T-helper 1 cell (primary cell): Measurements from ENCODE around the gene EPB41L4A.
"Not testable (repeated sequence)": the region's sequence is repeated elsewhere in the genome, so short reads cannot be mapped to it uniquely, and the experiment has no call there.

Source experiments
- DNase-seq, 5 donors: peaks; one replicate each; pipeline ENCODE4 v3.0.0-alpha.2; 2012 to 2020
- total RNA-seq, 4 donors: gene quantifications; one replicate each; lab custom pipeline; 2026; lab: John Stamatoyannopoulos, UW

EPB41L4A gene, protein sequence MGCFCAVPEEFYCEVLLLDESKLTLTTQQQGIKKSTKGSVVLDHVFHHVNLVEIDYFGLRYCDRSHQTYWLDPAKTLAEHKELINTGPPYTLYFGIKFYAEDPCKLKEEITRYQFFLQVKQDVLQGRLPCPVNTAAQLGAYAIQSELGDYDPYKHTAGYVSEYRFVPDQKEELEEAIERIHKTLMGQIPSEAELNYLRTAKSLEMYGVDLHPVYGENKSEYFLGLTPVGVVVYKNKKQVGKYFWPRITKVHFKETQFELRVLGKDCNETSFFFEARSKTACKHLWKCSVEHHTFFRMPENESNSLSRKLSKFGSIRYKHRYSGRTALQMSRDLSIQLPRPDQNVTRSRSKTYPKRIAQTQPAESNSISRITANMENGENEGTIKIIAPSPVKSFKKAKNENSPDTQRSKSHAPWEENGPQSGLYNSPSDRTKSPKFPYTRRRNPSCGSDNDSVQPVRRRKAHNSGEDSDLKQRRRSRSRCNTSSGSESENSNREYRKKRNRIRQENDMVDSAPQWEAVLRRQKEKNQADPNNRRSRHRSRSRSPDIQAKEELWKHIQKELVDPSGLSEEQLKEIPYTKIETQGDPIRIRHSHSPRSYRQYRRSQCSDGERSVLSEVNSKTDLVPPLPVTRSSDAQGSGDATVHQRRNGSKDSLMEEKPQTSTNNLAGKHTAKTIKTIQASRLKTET
- total RNA-seq, result 0.23 to 2.7 (median 0.52) reads per million in 4 donors

DNA sequence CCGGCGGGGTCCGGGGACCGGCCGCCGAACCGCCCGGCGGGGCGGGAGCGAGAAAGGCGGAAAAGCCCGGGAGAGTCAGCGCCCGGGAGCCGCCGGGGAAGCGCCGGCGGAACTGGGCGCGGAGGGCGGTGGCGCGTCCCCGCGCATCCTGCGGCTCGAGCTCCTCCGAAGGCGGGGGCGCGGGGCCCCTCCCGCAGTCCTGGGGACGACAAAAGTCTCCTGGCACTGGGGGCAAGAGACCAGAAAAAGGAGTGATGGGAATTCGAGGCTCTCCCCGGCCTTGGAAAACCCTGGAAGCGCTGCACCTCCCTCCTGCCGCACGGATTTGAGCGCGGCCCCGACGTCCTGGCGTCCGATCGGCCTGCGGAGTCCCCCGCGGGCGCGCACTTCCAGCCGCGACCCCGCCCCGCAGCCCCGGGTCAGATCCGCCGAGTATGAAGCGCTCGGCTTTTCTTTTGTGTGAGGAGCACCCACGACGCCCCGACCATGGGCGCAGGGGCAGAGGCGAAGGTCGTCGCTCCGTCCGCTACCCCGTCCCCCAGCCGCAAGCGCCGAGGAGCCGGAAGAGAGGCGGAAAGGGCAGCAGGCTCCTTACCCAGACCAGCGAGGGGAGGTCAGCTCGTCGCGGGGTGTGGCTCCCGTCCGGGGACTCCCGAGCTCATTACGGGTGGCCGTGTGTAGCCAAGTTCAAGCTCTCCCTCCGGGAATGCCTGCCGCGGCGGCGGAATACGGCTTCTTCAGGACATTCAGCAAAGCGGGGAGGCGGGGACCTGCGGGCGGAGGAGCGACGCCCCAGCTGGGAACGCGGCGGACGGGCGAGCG, at the start of gene EPB41L4A:
Gene EPB41L4A, minus strand, starts transcription at position 114 of the 822 bp plus-strand sequence. CDS start 238 bp downstream, outside the sequence.
- DNase-seq, result peak in 1 of 5 donors; percentile 14

DNA sequence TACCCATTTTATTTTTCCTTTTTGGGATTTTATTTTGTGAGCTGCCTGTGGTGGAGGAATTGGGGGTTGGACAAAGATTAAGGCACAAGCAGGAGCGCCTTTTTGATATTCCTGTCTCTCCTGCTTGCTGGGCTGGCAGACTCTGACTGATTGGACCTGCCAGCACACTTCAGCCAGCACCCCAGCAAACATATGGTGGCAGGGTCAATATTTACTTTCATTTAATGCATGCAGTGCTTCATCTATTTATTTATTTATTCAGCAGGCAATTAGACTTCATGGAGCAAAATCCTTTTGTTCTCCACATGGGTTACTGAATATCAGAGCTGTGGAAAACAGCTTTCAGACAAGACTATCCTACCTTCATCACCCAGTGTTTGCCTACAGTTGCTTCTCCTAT, 48.4 kb upstream of the EPB41L4A start:
- no peak for DNase-seq

DNA sequence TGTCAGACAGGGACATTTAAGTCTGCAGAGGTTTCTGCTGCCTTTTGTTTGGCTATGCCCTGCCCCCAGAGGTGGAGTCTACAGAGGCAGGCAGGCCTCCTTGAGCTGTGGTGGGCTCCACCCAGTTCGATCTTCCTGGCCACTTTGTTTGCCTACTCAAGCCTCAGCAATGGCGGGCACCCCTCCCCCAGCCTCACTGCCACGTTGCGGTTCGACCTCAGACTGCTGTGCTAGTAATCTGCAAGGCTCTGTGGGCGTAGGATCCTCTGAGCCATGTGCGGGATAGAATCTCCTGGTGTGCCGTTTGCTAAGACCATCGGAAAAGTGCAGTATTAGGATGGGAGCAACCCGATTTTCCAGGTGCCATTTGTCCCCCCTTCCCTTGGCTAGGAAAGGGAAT, 47.2 kb upstream of the EPB41L4A start:
- not testable (repeated sequence) for DNase-seq

DNA sequence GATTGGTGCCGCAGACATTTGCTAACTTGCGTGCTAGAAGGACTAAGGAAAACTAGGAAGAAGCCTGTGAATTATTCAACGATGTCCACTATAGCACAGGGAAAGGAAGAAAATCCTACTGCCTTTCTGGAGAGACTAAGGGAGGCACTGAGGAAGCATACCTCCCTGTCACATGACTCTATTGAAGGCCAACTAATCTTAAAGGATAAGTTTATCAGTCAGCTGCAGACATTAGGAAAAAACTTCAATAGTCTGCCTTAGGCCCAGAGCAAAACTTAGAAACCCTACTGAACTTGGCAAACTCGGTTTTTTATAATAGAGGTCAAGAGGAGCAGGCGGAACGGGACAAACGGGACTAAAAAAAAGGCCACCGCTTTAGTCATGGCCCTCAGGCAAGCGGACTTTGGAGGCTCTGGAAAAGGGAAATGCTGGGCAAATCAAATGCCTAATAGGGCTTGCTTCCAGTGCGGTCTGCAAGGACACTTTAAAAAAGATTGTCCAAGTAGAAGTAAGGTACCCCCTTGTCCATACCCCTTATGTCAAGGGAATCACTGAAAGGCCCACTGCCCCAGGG, 28.2 kb upstream of the EPB41L4A start:
- not testable (repeated sequence) for DNase-seq

DNA sequence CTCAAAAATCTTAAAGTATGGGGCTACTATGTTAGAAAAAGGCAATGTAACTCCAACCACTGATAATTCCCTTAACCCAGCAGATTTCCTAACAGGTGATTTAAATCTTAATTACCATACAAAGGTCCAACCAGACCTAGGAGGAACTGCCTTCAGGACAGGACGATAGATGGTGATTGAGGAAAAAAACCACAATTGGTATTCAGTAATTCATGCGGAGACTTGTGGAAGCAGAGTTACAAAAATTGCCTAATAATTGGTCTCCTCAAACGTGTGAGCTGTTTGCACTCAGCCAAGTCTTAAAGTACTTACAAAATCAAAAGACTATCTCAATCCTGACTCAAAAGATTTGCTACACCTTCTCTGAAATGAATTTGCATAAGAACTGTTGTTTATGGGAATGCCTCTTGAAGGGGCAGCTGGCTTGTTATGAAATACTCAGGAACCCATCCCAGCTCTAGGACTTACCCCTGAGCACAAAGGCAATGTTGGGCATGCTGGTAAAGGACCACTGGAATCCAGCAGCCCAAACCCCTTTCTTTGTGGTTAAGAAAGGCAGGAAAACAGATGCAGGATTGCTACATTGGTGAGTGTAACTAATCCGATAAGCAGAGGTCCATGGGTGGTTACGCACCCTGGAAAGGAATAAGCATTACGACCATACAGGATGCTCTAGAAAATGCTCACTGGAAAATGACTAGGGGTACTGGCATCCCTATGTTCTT, 26.7 kb upstream of the EPB41L4A start:
- DNase-seq, result no peak

DNA sequence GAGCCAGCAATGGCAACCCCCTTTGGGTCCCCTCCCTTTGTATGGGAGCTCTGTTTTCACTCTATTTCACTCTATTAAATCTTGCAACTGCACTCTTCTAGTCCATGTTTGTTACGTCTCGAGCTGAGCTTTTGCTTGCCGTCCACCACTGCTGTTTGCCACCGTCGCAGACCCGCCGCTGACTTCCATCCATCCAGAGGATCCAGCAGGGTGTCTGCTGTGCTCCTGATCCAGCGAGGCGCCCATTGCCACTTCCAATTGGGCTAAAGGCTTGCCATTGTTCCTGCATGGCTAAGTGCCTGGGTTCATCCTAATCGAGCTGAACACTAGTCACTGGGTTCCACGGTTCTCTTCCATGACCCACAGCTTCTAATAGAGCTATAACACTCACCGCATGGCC, 24.9 kb upstream of the EPB41L4A start:
- not testable (repeated sequence) for DNase-seq

DNA sequence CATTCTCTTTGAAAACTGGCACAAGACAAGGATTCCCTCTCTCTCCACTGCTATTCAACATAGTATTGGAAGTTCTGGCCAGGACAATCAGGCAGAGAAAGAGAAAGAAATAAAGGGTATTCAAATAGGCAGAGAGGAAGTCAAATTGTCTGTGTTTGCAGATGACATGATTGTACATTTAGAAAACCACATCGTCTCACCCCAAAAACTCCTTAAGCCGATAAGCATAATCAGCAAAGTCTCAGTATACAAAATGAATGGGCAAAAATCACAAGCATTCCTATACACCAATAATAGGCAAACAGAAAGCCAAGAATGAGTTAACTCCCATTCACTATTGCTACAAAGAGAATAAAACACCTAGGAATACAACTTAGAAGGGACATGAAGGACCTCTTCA, 21.0 kb upstream of the EPB41L4A start:
- no peak for DNase-seq

DNA sequence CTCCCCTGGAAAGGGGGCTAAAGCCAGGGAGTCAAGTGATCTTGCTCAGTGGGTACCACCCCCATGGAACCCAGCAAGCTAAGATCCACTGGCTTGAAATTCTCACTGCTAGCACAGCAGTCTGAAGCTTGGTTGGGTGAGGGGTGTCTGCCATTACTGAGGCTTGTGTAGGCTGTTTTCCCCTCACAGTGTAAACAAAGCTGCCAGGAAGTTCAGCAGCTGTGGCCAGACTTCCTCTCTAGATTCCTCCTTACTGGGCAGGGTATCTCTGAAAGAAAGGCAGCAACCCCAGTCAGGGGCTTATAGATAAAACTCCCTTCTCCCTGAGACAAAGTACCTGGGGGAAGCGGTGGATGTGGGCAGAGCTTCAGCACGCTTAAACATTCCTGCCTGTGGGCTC, 17.1 kb upstream of the EPB41L4A start:
- DNase-seq, result no peak

DNA sequence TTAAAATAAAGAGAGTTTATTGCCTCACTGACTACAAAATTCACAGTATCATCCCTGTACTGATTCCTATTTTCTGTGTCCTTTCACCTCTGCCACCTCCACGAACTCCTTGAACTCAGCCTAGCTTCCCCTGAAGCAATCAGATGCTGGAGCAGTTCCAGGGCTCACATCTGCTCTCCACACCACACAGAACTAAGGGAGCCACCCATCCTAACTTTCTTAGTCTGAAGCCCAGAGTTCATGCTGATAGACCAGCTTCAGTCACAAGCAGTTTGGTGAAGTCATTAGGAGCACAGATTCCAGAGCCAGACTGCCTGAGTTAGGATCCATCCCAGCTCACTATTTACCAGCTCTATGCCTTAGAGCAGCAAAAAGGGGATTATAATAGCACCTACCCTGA, 15.6 kb upstream of the EPB41L4A start:
- DNase-seq, result no peak

DNA sequence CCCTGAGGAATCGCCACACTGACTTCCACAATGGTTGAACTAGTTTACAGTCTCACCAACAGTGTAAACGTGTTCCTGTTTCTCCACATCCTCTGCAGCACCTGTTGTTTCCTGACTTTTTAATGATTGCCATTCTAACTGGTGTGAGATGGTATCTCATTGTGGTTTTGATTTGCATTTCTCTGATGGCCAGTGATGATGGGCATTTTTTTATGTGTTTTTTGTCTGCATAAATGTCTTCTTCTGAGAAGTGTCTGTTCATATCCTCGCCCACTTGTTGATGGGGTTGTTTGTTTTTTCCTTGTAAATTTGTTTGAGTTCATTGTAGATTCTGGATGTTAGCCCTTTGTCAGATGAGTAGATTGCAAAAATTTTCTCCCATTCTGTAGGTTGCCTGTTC, 7.1 kb upstream of the EPB41L4A start:
- DNase-seq, result not testable (repeated sequence)

DNA sequence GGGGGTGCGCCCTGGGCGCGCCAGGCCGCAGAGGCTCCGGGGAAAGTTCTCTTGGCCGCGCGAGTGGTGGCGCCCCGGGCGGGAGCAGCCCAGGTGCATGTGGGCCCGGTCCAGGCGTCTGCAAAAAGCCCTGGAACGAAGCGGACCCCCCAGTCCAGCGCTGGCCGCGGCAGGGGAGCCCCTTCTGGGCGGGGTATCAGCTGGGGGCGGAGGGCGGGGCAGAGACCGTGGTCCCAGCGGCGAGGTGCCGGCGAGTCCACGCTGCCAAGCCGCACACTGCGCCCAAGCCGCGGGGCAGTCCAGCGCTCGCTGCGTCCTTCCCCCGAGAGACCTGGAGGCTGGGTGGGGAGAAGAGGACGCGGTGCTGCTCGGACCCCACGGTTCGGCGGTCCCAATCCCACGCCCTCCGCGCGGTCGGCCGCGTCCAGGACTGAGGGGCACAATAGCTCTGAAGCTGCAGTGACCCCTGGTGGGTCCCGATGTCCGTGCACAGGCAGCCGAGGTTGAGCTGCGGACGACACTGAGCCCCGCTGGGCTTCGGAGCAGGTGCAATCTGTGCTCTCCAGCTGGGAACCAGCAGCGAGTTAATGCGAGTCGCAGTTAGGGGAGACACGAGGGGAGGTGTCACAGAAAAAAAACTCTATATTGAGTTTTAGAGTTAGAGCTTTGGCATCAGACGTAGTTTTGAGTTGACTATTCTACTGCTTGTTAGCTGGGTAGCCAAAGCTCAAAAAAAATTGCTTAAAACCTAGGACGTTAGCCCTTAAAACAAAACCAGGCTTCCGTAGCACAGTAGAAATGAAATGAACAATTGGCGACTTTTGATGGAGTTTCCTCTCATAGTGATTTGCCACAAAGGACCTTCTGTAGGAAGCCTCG, 1.1 kb upstream of the EPB41L4A start:
- DNase-seq, result peak in 1 of 5 donors; percentile 47

DNA sequence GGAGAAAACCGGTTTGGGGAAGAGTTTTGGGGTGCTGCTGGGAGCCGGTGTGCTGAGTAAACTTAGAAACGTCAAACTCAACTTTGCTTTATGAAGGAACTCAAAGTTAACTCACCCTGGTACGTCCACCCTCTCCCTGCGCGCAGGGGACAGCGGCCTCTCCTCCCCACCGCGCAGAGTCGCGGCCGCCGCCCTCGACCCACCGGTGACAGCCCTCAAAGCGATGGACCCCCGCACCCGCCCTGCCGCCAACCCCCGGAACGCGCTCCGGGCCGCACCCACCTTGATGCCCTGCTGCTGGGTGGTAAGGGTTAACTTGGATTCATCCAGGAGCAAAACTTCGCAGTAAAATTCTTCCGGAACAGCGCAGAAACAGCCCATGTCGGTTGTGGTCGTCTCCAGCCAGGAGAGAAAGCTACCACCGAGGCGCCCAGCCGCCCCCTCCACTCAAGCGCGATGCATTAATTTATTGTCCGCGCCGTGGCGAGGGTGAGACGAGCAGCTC, 366 bp downstream of the EPB41L4A start:
- DNase-seq, result no peak

DNA sequence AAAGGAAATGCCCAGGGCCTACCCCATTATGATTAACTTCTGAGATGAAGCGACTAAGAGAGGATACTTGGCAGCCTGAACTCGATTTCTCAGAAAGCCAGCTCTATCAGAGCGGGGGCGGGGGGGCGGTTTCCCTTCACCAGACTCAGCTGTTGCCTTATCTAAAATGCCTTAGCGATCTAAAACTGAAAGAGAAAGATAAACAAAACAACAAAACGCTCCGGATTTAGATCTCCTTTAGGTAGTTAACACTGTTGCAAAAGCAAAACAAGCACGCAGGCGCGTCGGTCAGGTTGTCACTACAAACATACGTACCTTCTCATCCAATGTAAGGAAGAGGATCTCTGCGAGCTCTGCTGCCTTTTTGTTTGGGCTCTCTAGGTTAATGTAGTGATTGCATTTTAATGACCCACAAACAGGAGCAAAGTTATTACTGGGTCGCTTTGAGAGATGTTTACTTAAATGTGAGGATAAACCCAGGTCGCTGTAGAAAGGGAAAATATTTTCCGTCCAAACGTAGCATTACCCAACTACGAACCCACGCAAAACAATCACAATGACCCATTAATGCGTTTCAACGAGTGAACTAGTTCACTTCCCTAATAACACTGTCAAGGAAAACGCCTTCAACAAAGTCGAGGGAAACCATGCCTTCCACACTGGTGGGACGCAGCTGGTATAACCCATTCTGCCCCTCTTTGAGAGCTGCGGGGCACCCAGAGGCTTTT, 982 bp downstream of the EPB41L4A start:
- peak in 1 of 5 donors; percentile 79 for DNase-seq

DNA sequence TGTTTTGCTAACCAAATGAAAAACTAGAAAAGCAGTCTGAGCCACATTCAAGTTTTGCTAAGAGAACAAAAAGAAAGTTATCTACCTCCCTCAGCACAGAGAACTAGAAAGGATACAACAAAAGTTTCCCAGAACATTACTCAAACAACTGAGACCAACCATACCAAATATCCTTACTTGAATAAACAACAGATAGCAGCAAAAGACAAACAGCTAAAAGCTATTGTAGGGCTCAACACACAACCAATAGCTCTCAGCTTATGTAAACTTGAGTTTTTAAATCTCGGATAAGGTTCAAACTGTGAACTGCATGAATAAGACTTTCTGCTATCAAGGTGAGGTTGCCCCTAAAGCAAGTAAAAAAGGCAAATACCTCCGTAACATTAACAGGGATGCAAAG, 3.5 kb downstream of the EPB41L4A start:
- DNase-seq, result no peak

DNA sequence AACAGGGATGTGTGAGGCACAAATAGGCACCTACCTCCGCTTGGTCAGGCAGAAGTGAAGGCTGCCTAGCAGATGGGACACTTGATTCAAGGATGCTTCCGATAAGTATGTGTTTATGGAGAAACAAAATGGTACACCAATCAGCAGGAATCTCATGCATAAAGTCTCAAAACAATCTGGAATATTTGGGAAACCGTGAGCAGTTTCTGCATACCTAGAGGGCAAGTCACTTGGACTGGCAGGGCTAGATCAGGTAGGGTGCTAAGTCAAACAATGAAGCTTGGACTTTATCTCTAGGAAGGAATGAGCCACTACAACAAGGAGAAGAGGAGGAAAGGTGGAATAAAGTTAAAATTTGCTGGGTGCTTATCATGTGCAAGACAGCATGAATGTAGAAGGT, 5.5 kb downstream of the EPB41L4A start:
- no peak for DNase-seq

DNA sequence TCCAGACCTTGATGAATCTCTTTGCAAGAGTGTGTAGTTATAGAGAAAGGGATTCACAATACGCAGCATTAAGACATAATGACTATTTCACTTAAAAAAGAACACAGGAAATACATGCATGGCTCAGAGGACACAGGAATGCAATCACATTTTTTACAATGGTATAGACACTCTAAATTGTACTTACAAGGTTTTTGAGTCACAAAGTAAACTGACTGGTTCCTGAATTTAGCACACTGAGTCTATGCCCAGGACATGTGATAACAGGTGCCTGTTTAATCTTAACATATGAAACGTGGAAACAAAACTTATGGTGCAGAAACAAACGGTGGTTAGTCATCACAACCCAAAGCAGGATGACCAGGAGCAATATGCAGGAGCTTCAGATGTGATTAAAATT, 6.7 kb downstream of the EPB41L4A start:
- no peak for DNase-seq

DNA sequence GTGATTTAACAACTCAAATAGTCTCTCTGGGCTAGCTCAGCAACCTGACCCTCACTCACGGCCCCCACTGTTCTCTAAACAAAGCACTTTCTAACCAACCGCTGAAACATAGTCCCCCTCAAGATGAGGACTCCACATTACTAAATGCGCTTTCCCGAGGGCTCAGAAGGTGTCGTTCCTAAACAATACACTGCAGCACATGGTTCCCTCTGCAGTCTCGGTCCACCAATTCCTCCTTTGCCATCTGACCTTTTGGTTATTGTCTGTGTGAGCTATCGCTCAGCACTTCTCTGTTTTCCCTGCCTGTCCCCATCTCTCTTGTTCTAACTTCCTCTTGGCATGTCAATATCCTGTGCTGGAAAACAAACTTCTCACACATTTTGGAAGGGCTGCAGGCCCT, 7.2 kb downstream of the EPB41L4A start:
- no peak for DNase-seq

DNA sequence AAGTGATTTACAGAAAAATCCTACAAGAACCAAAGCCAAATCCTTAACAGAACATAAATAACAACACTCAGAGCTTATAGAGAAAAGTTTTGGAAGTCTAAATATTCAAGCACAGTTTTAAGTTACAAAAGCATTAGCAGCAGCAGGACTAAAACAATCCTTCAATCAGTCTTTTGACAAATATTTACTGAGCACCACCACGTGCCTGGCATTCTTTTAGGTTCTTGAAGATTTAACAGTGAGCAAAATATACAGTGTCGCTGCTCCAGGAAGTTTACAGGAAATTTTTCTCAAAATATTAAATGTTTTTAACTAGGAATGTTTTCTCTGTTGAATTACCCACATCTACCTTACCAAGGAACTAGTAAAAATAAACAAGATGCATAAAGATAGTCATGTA, 11.4 kb downstream of the EPB41L4A start:
- no peak for DNase-seq

DNA sequence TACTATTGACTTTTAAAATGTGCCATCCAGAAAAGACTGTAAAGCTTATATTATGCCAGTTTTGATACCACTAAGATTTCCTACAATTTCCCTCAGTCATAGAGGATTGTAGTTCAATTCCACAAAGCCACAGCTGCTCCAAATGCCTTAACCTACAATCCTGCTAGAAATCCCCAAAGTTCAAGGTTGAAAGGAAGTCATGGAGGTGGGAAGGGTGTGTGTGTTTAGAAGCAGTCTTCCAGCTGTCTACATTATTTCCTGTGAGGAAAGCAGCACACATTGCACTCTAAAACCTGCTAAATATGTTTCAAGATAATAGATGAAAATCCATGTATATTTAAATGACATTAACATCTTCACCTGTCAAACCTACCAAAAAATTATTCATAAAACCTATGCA, 11.8 kb downstream of the EPB41L4A start:
- no peak for DNase-seq

DNA sequence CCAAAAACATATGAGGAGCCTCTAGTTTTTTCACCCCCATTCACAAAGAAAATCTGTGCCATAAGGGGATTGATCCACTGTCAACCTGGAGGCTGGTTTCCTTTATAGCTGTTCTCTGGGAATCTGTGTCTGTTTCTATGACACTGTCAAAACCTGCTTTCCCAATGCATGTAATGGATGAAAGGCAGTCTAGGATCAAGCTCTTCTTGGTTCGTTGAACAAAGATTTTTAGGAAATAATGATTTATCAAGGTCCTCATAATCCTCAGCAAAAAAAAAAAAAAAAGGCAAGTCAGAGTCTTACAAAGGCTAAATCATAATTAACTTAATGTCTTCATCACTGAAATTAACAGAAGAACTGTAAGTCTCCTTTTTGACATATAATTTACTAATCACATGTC, 16.0 kb downstream of the EPB41L4A start:
- DNase-seq, result no peak
